Ovary (tissue), 3 donors: ENCODE results near the gene SUPT6H.

Source experiments
- CTCF ChIP-seq, 3 donors: fragments of 450-650 bp in 2 of 3; fragments of 200-600 bp in 1 of 3; IDR thresholded peaks; one replicate each; pipeline versions ENCODE4 v1.5.1 to v1.8.0; 2016 to 2022; ENCODE audit warnings: antibody characterized with exemption in 3 of 3, mild to moderate bottlenecking in 1 of 3
- EP300 ChIP-seq: sonication (generic); formaldehyde crosslinking; IDR thresholded peaks from one replicate; pipeline ENCODE4 v1.6.1; 2017; ENCODE audit warnings: antibody characterized with exemption
- POLR2A ChIP-seq: fragments of 450-650 bp; IDR thresholded peaks from one replicate; pipeline ENCODE4 v1.6.1; 2017; ENCODE audit warnings: antibody characterized with exemption, mild to moderate bottlenecking, moderate library complexity
- donor health status: DM: no; HTN: no; CAD: no.

DNA sequence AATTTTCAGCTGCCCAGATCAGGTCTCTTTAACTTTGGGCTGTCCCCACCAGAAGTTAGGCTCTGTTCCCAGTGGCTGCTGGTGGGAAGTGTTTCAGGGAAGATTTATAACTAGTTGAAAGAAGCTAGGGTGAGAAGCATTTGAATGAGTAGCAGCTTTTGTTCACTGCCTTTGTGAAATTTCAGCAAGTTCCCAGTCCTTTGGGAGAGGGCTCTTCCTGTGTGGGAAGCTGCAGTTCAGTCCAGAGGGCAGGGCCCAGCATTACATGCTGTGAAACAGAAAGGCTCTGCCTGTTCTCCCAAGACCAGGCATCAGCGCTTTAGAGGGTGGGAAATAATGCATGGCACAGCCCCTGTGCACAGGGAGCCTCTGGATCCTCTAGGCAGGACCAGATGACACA is 31.9 kb downstream of the SUPT6H start:
- TF ChIP-seq POLR2A (no peak), CTCF (IDR thresholded peaks at IDR 0.05) (no peak), EP300 (no peak)
